IMR-90 (cell line): ENCODE measurements around the gene CALY. TPM values are rescaled to one million over a fixed set of nuclear protein-coding genes. Genes with fewer than 3 reads are reported as not detected.

Source experiments
- ATAC-seq: fragments of 200-7000 bp; cut with Tn5 transposase; 2 replicates; pipeline ENCODE4 v1.9.1; 2020; ENCODE audit warnings: low read depth, mild to moderate bottlenecking, moderate library complexity
- BruUV-seq: library from RNA; stranded (reverse); fragments of 400-500 nt; replicated peaks from 2 replicates; lab custom pipeline; 2021; lab: Mats Ljungman, UMichigan
- CTCF ChIA-PET: fragments of 300-600 bp; formaldehyde crosslinking; extraction: SDS; loops from one replicate; lab custom pipeline; 2021; ENCODE audit warnings: antibody characterized with exemption; lab: Yijun Ruan, JAX
- POLR2A ChIA-PET: fragments of 300-600 bp; sonication (Branson Sonifier 250); formaldehyde crosslinking; loops from one replicate; lab custom pipeline; 2022; ENCODE audit warnings: antibody characterized with exemption; ENCODE audit not compliant: unreplicated experiment; lab: Charles Lee
- DNase-seq: peaks from one replicate; pipeline ENCODE4 v3.0.0; 2013
- H2AFZ ChIP-seq: replicated peaks from 2 replicates; pipeline ENCODE3; 2013; ENCODE audit warnings: low read length, mild to moderate bottlenecking; ENCODE audit not compliant: poor library complexity
- H2AK5ac ChIP-seq: 2 replicates; pipeline ENCODE4 v1.6.1; 2013; ENCODE audit warnings: low read depth, low read length, inconsistent platforms
- H2AK9ac ChIP-seq: replicated peaks from 2 replicates; pipeline ENCODE3; 2013; ENCODE audit warnings: mild to moderate bottlenecking, low read depth, low read length, moderate library complexity; ENCODE audit not compliant: poor library complexity
- H2BK120ac ChIP-seq: 2 replicates; pipeline ENCODE4 v1.6.1; 2013; ENCODE audit warnings: low read depth, low read length, inconsistent platforms
- H2BK15ac ChIP-seq: 3 replicates; pipeline ENCODE4 v1.6.1; 2013; ENCODE audit warnings: low read depth, low read length, inconsistent platforms
- H2BK20ac ChIP-seq: 2 replicates; pipeline ENCODE4 v1.6.1; 2013; ENCODE audit warnings: low read depth, mild to moderate bottlenecking, inconsistent platforms, low read length, moderate library complexity
- H2BK5ac ChIP-seq: 2 replicates; pipeline ENCODE4 v1.6.1; 2013; ENCODE audit warnings: mild to moderate bottlenecking, low read depth, low read length, inconsistent platforms; ENCODE audit not compliant: poor library complexity, severe bottlenecking
- H3K14ac ChIP-seq: replicated peaks from 2 replicates; pipeline ENCODE4 v1.6.1; 2013; ENCODE audit warnings: low read depth, low read length, inconsistent platforms
- H3K18ac ChIP-seq: 2 replicates; pipeline ENCODE4 v1.6.1; 2013; ENCODE audit warnings: low read depth, low read length, control low read depth
- H3K23ac ChIP-seq: 2 replicates; pipeline ENCODE4 v1.6.1; 2013; ENCODE audit warnings: low read depth, low read length, inconsistent platforms
- H3K27ac ChIP-seq: 2 replicates; pipeline ENCODE4 v1.5.1; 2013; ENCODE audit warnings: mild to moderate bottlenecking, control low read depth, low read length; ENCODE audit not compliant: insufficient read depth
- H3K27me3 ChIP-seq: 2 replicates; pipeline ENCODE4 v1.6.1; 2013; ENCODE audit warnings: low read length; ENCODE audit not compliant: control insufficient read depth, insufficient read depth
- H3K36me3 ChIP-seq: 2 replicates; pipeline ENCODE4 v1.6.1; 2013; ENCODE audit warnings: low read length, mixed read lengths; ENCODE audit not compliant: control insufficient read depth, insufficient read depth
- H3K4ac ChIP-seq: 2 replicates; pipeline ENCODE4 v1.6.1; 2013; ENCODE audit warnings: low read depth, low read length, inconsistent platforms
- H3K4me1 ChIP-seq: 2 replicates; pipeline ENCODE4 v1.6.1; 2013; ENCODE audit warnings: low read length, mixed read lengths; ENCODE audit not compliant: control insufficient read depth, insufficient read depth
- H3K4me2 ChIP-seq: 2 replicates; pipeline ENCODE4 v1.6.1; 2013; ENCODE audit warnings: low read depth, mild to moderate bottlenecking, control low read depth, low read length, moderate library complexity
- H3K4me3 ChIP-seq: 2 replicates; pipeline ENCODE4 v1.5.1; 2013; ENCODE audit warnings: low read depth, mild to moderate bottlenecking, control low read depth, low read length, moderate library complexity; ENCODE audit not compliant: insufficient read depth
- H3K56ac ChIP-seq: 2 replicates; pipeline ENCODE4 v1.6.1; 2013; ENCODE audit warnings: low read length, inconsistent platforms; ENCODE audit not compliant: insufficient read depth; ENCODE audit errors: extremely low read depth
- H3K79me1 ChIP-seq, 2 experiments: 2 replicates each; pipeline ENCODE4 v1.6.1; 2013; ENCODE audit warnings: low read length in 2 of 2, inconsistent platforms in 1 of 2, low read depth in 1 of 2
- H3K9ac ChIP-seq: 2 replicates; pipeline ENCODE4 v1.6.1; 2013; ENCODE audit warnings: low read depth, low read length, control low read depth
- H3K9me1 ChIP-seq: 2 replicates; pipeline ENCODE4 v1.6.1; 2013; ENCODE audit warnings: low read length, inconsistent platforms; ENCODE audit not compliant: insufficient read depth
- H3K9me3 ChIP-seq: 2 replicates; pipeline ENCODE4 v1.6.1; 2013; ENCODE audit warnings: low read length; ENCODE audit not compliant: control insufficient read depth, insufficient read depth
- H4K20me1 ChIP-seq: 2 replicates; pipeline ENCODE4 v1.6.1; 2013; ENCODE audit warnings: low read length, inconsistent platforms; ENCODE audit not compliant: insufficient read depth
- H4K5ac ChIP-seq: 2 replicates; pipeline ENCODE4 v1.6.1; 2013; ENCODE audit warnings: mild to moderate bottlenecking, low read depth, low read length, control low read depth
- H4K8ac ChIP-seq, 2 experiments: 2 replicates each; pipeline ENCODE4 v1.6.1; 2013; ENCODE audit warnings: low read depth in 2 of 2, low read length in 2 of 2, control low read depth in 1 of 2, inconsistent platforms in 1 of 2
- H4K91ac ChIP-seq: 2 replicates; pipeline ENCODE4 v1.6.1; 2013; ENCODE audit warnings: low read depth, low read length, inconsistent platforms; ENCODE audit not compliant: insufficient read depth
- BHLHE40 ChIP-seq: fragments of 150-350 bp; IDR thresholded peaks from 2 replicates; pipeline ENCODE4 v1.6.1; 2016; ENCODE audit warnings: mild to moderate bottlenecking, low read depth, low read length
- MAFK ChIP-seq: IDR thresholded peaks from 2 replicates; pipeline ENCODE4 v1.6.1; 2012; ENCODE audit warnings: low read depth, low read length, improper control_type of control experiment
- MAZ ChIP-seq: IDR thresholded peaks from 2 replicates; pipeline ENCODE4 v1.6.1; 2012; ENCODE audit warnings: low read depth, mild to moderate bottlenecking, low read length, improper control_type of control experiment, moderate library complexity, borderline replicate concordance
- POLR2A ChIP-seq: IDR thresholded peaks from 2 replicates; pipeline ENCODE4 v1.6.1; 2012; ENCODE audit warnings: mild to moderate bottlenecking, low read depth, low read length
- RFX5 ChIP-seq: IDR thresholded peaks from 2 replicates; pipeline ENCODE4 v1.8.0; 2012; ENCODE audit warnings: low read depth, mild to moderate bottlenecking, low read length, moderate library complexity
- SMC3 ChIP-seq: fragments of 150-350 bp; IDR thresholded peaks from 2 replicates; pipeline ENCODE4 v1.6.1; 2016; ENCODE audit warnings: low read depth, mild to moderate bottlenecking, antibody characterized with exemption, low read length, moderate library complexity
- WGBS, 2 experiments: methylation state at CpG; one replicate each; pipeline versions ENCODE4 v1.1.5 to v1.1.7; 2013; ENCODE audit warnings: missing lambda C conversion rate in 2 of 2; ENCODE audit not compliant: insufficient read length in 1 of 2; ENCODE audit errors: extremely low coverage in 2 of 2; 5-methylcytosine and 5-hydroxymethylcytosine counted together
- dilution Hi-C: fragments of 300-500 bp; cut with HindIII; formaldehyde crosslinking; loops from one replicate; pipeline ENCODE4 v1.14.3; 2018; ENCODE audit warnings: low sequenced_read_pairs; ENCODE audit not compliant: unreplicated experiment
- in situ Hi-C: fragments of 300-500 bp; cut with MboI; formaldehyde crosslinking; loops from 3 replicates; pipeline ENCODE4 v1.14.3; 2019; ENCODE audit warnings: low sequenced_read_pairs, inconsistent platforms, mixed read lengths
- intact Hi-C: fragments of 100-400 bp; cut with micrococcal nuclease; formaldehyde crosslinking; loops from 2 replicates; pipeline ENCODE4 v1.10.0; 2022
- polyA plus RNA-seq, 3 experiments: library from polyadenylated mRNA; depleted of rRNA; stranded (reverse); fragments of >200 nt; gene quantifications; 2 replicates each; pipeline ENCODE4 v1.2.3, GENCODE V29; 2012; ENCODE audit warnings: low replicate concordance in 1 of 3
- total RNA-seq: library from RNA; depleted of rRNA; stranded (reverse); fragments of >200 nt; gene quantifications from 2 replicates; pipeline ENCODE4 v1.2.3, GENCODE V29; 2012
- TF ChIP-seq, protein P1 (sequence below): fragments of 150-350 bp; IDR thresholded peaks from 2 replicates; pipeline ENCODE4 v1.6.1; 2016; ENCODE audit warnings: low read depth, mild to moderate bottlenecking, low read length, moderate library complexity, borderline replicate concordance

The CALY gene
- total and polyA plus RNA-seq, 2 of the 4 experiments (the other 2 are of a cell fraction), result 0.34 TPM; not detected in 1

DNA sequence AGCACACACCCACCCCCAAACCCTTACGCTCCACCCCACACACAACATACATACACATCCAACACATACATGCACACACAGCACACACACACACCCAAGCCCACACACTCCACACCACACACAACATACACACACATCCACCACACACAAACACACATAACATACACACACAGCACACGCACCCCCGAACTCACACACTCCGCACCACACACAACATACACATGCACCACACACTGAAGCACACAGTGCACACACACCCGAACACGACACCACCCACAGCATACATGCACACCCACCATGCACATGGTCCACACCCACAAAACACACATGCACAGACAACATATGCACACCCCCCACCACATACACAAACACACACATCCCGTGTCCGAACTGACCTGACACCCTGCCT lies 12.5 kb upstream of the CALY start:
- DNase-seq (no peak), ATAC-seq (no peak)
- TF ChIP-seq BHLHE40, result no peak
- no peak for TF ChIP-seq MAZ
- TF ChIP-seq RFX5, result no peak
- TF ChIP-seq, protein P1, sequence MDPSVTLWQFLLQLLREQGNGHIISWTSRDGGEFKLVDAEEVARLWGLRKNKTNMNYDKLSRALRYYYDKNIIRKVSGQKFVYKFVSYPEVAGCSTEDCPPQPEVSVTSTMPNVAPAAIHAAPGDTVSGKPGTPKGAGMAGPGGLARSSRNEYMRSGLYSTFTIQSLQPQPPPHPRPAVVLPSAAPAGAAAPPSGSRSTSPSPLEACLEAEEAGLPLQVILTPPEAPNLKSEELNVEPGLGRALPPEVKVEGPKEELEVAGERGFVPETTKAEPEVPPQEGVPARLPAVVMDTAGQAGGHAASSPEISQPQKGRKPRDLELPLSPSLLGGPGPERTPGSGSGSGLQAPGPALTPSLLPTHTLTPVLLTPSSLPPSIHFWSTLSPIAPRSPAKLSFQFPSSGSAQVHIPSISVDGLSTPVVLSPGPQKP, result no peak
- no peak for TF ChIP-seq MAFK
- peak; percentile 49; the same call in 1 of the 2 replicates for TF ChIP-seq POLR2A
- TF ChIP-seq SMC3, result no peak
- H4K5ac ChIP-seq, result no peak overlapping the region
- H3K23ac ChIP-seq, result no peak overlapping the region
- H4K20me1 ChIP-seq, result peaks cover 3% of the 10 kb centered on the region; the same call in 1 of the 2 replicates
- H3K27me3 ChIP-seq, result peaks cover 12% of the 10 kb centered on the region; the same call in 1 of the 2 replicates
- no peak overlapping the region for H2BK20ac ChIP-seq
- H3K9me3 ChIP-seq, result no peaks in the 10 kb centered on the region
- H4K8ac ChIP-seq, result no peak overlapping the region
- H3K79me1 ChIP-seq, result no peaks in the 10 kb centered on the region
- no peak overlapping the region for H3K4ac ChIP-seq
- H3K36me3 ChIP-seq, result no peaks in the 10 kb centered on the region
- no peak overlapping the region for H3K4me2 ChIP-seq
- H3K4me1 ChIP-seq, result no peaks in the 10 kb centered on the region
- peak overlapping the region; percentile 51 for H2AFZ ChIP-seq
- peak overlapping the region; percentile 67 for H2BK5ac ChIP-seq
- 87% methylated on average over 6 of the region's 8 CpGs; no CpG with 5 or more reads in 1 of the 2 experiments for WGBS, 2 experiments
- no peak overlapping the region for H2BK120ac ChIP-seq
- H2AK9ac ChIP-seq, result no peak overlapping the region
- POLR2A ChIA-PET, result no interaction called here
- H4K91ac ChIP-seq, result no peak overlapping the region
- H2BK15ac ChIP-seq, result no peak overlapping the region
- intact Hi-C loops (no loop called here), in situ Hi-C loops (no loop called here), dilution Hi-C loops (no loop called here)
- H3K9ac ChIP-seq, result no peak overlapping the region
- H3K14ac ChIP-seq, result no peak overlapping the region
- no peak overlapping the region for H3K56ac ChIP-seq
- no peak overlapping the region for H3K18ac ChIP-seq
- H2AK5ac ChIP-seq, result no peak overlapping the region
- no peak overlapping the region for H3K27ac ChIP-seq
- CTCF ChIA-PET, result no interaction called here
- 0 out of 2 replicates have a peak, but pooled peaks cover 5% of the 10 kb centered on the region for H3K9me1 ChIP-seq
- no peak overlapping the region for H3K4me3 ChIP-seq
- BruUV-seq, result no TSS peak
